ENCODE results near the gene SUMO2.

DNA sequence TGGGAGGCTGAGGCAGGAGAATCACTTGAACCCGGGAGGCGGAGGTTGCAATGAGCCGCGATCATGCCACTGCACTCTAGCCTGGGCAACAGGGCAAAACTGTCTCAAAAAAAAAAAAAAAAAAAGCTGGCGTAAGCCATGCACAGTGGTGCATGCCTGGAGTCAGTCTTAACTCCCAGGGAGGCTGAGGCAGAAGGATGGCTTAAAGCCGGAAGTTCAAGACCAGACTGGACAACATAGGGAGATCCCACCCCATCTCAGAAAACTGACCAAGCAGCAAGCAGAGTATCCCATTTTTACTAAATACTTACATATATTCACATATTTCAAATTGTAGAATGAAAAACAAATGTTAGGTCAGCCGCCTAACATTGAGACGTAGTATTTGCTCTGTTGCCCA is 55.8 kb downstream of the SUMO2 start:
- no peak for TF ChIP-seq POLR2A (IDR thresholded peaks at IDR 0.05; ENCODE audit: low read depth, low read length)
- TF ChIP-seq TAF1 (IDR thresholded peaks at IDR 0.05; ENCODE audit: low read depth, low read length), result no peak
- no peak for TF ChIP-seq POLR2AphosphoS5 (IDR thresholded peaks at IDR 0.05; ENCODE audit: low read depth, low read length)
